GM12874 (cell line): ENCODE data around the gene ANKDD1B.

Experiments used
- CTCF ChIP-seq: IDR thresholded peaks from 2 replicates; pipeline ENCODE4 v1.5.1; 2011; ENCODE audit warnings: low read depth, mild to moderate bottlenecking, control low read depth, low read length, moderate library complexity; ENCODE audit not compliant: insufficient read depth

Gene ANKDD1B

GRCh38 chr5:75622564-75622963 is 11.3 kb downstream of the ANKDD1B start:
- TF ChIP-seq CTCF, result no peak

- TF ChIP-seq CTCF, result no peak
Measured at GRCh38 chr5:75623846-75624245, 12.6 kb downstream of the ANKDD1B start.

- TF ChIP-seq CTCF, result no peak
Measured at GRCh38 chr5:75626959-75627358, 15.7 kb downstream of the ANKDD1B start.

GRCh38 chr5:75627801-75628200 is 16.5 kb downstream of the ANKDD1B start:
- no peak for TF ChIP-seq CTCF

GRCh38 chr5:75630875-75631274 is 19.6 kb downstream of the ANKDD1B start:
- no peak for TF ChIP-seq CTCF

- TF ChIP-seq CTCF, result no peak
Measured at GRCh38 chr5:75632321-75632720, 21.1 kb downstream of the ANKDD1B start.

- TF ChIP-seq CTCF, result no peak
Measured at GRCh38 chr5:75637949-75638348, 26.7 kb downstream of the ANKDD1B start.
